Colonic mucosa (tissue), 4 donors: ENCODE results near the gene SGSH. TPM values are rescaled to one million over a fixed set of nuclear protein-coding genes. Genes with fewer than 3 reads are reported as not detected.

Source experiments
- DNase-seq: peaks from one replicate; pipeline ENCODE4 v3.0.0-alpha.2; 2020
- H3K27ac ChIP-seq: fragments of 200-600 bp; one replicate; pipeline ENCODE4 v1.8.0; 2021
- H3K27me3 ChIP-seq: fragments of 200-600 bp; one replicate; pipeline ENCODE4 v1.8.0; 2021
- H3K36me3 ChIP-seq: fragments of 200-600 bp; one replicate; pipeline ENCODE4 v1.8.0; 2021
- H3K4me1 ChIP-seq: fragments of 200-600 bp; one replicate; pipeline ENCODE4 v1.8.0; 2021; ENCODE audit warnings: mild to moderate bottlenecking
- H3K4me3 ChIP-seq: fragments of 200-600 bp; one replicate; pipeline ENCODE4 v1.8.0; 2021
- H3K9ac ChIP-seq, 2 donors: one replicate each; pipeline ENCODE4 v1.7.0; 2013; ENCODE audit warnings: control low read depth in 2 of 2, low read depth in 2 of 2, low read length in 2 of 2
- H3K9me3 ChIP-seq: fragments of 200-600 bp; one replicate; pipeline ENCODE4 v1.8.0; 2021
- intact Hi-C: fragments of 100-400 bp; cut with DNase I; formaldehyde crosslinking; loops from one replicate; pipeline ENCODE4 v1.14.1; 2022
- total RNA-seq, 2 donors: library from RNA; stranded (reverse); fragmentation: NEBNext Ultra II Directional in 1 of 2; extraction: Animal tissue kit (Norgen Biotek cat#: 25700) in 1 of 2; gene quantifications; one replicate each; pipeline ENCODE4 v1.2.1, GENCODE V29; 2021
- TF ChIP-seq, protein P1 (sequence below): fragments of 200-600 bp; IDR thresholded peaks from one replicate; pipeline ENCODE4 v1.8.0; 2022; ENCODE audit warnings: antibody characterized with exemption, mild to moderate bottlenecking
- donor health status: healthy.
- donor health status: DM: no; HTN: no; CAD: no.
- donor health status: DM: no; HTN: no; CAD: no.

Gene SGSH
- total RNA-seq, 2 donors from 2014 or later: 40.3 to 43.1 TPM

GRCh38 chr17:80219763-80220053 lies 425 bp downstream of the SGSH start:
- H3K36me3 ChIP-seq: no peaks in the 10 kb centered on the region
- H3K4me1 ChIP-seq: peaks cover 3% of the 10 kb centered on the region
- no peaks in the 10 kb centered on the region for H3K9me3 ChIP-seq
- H3K27ac ChIP-seq: peak overlapping the region; percentile 78
- TF ChIP-seq, protein P1, sequence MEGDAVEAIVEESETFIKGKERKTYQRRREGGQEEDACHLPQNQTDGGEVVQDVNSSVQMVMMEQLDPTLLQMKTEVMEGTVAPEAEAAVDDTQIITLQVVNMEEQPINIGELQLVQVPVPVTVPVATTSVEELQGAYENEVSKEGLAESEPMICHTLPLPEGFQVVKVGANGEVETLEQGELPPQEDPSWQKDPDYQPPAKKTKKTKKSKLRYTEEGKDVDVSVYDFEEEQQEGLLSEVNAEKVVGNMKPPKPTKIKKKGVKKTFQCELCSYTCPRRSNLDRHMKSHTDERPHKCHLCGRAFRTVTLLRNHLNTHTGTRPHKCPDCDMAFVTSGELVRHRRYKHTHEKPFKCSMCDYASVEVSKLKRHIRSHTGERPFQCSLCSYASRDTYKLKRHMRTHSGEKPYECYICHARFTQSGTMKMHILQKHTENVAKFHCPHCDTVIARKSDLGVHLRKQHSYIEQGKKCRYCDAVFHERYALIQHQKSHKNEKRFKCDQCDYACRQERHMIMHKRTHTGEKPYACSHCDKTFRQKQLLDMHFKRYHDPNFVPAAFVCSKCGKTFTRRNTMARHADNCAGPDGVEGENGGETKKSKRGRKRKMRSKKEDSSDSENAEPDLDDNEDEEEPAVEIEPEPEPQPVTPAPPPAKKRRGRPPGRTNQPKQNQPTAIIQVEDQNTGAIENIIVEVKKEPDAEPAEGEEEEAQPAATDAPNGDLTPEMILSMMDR: no peak
- H3K27me3 ChIP-seq: no peaks in the 10 kb centered on the region
- peak overlapping the region; percentile 93 for H3K4me3 ChIP-seq
- intact Hi-C loops: no loop called here
- H3K9ac ChIP-seq: peak overlapping the region; percentile 97 to 99
- no peak for DNase-seq

DNA sequence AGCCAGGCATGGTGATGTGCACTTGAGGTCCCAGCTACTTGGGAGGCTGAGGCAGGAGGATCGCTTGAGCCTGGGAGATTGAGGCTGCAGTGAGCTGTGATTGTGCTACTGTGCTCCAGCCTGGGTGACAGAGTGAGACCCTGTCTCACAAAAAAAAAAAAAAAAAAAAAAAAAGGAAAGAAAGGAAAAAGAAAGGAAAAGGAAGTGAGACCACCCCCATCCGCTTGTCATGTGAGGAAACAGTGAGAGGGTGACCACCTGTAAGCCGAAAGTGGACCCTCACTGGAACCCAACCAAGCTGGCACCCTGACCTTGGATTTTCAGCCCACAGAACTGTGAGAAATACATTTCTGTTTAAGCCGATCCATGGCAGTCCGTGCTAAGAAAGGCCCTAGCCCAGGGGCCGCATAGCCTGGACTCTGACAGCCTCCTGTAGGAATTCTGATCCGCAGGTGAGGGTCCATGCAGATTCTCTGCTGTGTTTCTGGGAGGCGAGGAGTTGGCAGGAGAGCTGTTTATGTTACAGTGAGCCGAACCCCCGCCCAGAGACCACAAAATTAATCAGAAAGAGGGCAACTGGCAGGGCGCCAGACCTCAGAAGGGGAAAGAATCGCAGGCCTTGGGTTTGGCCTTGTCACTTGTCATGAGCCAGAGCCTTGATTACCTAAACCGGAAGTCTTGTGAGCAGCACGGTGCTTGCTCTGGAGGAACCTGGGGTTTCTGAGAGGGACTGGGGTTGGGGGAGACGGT lies 945 bp downstream of the SGSH start:
- Histone ChIP-seq H3K9ac (peak overlapping the region; percentile 97 to 99), H3K9me3 (no peaks in the 10 kb centered on the region), H3K36me3 (no peaks in the 10 kb centered on the region), H3K4me3 (peak overlapping the region; percentile 93), H3K27me3 (no peaks in the 10 kb centered on the region), H3K4me1 (peaks cover 3% of the 10 kb centered on the region), H3K27ac (peak overlapping the region; percentile 78)
- DNase-seq: peak; percentile 81
- TF ChIP-seq, protein P1: no peak
- intact Hi-C loops: no loop called here

DNA sequence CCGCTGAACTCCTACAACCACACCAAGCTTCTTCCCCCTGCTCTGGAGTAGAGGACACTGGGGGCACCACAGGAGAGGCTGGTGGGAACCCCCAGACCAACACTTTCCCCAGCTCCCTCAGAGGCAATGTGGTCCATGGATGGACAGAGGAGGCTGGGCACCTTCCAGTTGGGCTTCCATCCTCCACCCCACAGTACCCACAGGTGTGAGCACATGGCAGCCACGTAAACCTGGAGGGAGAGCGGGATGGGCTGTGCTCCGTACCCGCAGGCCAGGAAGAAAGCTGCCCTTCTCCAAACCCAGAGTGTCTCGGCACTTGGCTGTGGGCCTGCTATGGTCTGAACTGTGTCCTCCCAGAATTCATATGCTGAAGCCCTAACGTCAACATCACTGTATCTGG lies 1.7 kb downstream of the SGSH start:
- H3K27me3 ChIP-seq: no peaks in the 10 kb centered on the region
- H3K4me3 ChIP-seq: no peak overlapping the region
- H3K36me3 ChIP-seq: no peaks in the 10 kb centered on the region
- TF ChIP-seq, protein P1: no peak
- no peak overlapping the region for H3K9ac ChIP-seq
- intact Hi-C loops: no loop called here
- no peak for DNase-seq
- H3K27ac ChIP-seq: no peak overlapping the region
- H3K9me3 ChIP-seq: no peaks in the 10 kb centered on the region
- H3K4me1 ChIP-seq: peaks cover 3% of the 10 kb centered on the region

DNA sequence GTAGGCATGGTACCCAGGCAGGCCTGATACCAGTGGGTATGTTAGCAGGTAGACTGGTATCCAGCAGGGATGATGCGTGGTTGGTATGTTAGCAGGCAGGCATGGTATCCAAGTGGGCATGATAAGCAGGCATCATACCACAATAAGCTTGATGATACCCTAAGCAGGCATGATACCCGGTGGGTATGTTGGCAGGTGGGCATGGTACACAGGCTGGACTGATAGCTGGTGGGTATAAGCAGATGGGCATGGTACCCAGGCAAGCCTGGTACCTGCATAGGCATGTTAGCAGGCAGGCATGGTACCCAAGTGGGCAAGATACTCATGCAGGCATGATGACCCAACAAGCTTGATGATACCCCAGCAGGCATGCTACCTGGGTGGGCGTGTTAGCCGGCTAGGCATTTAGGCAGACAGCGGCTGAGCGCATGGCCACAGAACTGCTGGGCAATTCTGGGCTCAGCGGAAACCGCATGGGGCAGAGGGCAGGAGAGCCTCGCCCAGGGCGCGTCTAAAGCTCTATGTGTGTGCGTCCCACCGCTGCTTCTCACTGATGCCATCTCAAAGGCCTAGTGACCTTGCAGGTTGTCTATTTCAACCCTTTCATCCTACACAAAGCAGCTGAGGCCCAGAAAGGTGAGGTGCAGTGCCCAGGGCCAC lies 2.3 kb downstream of the SGSH start:
- H3K9me3 ChIP-seq: no peaks in the 10 kb centered on the region
- no peaks in the 10 kb centered on the region for H3K27me3 ChIP-seq
- H3K36me3 ChIP-seq: no peaks in the 10 kb centered on the region
- no peak overlapping the region for H3K4me3 ChIP-seq
- TF ChIP-seq, protein P1: no peak
- no peak overlapping the region for H3K9ac ChIP-seq
- DNase-seq: no peak
- H3K4me1 ChIP-seq: peaks cover 3% of the 10 kb centered on the region
- H3K27ac ChIP-seq: no peak overlapping the region
- intact Hi-C loops: no loop called here

GRCh38 chr17:80216473-80217456 lies 3.4 kb downstream of the SGSH start:
- DNase-seq: no peak
- no peaks in the 10 kb centered on the region for H3K9me3 ChIP-seq
- H3K4me1 ChIP-seq: peaks cover 3% of the 10 kb centered on the region
- TF ChIP-seq, protein P1: no peak
- no peaks in the 10 kb centered on the region for H3K27me3 ChIP-seq
- no peak overlapping the region for H3K9ac ChIP-seq
- intact Hi-C loops: no loop called here
- no peak overlapping the region for H3K4me3 ChIP-seq
- no peak overlapping the region for H3K27ac ChIP-seq
- no peaks in the 10 kb centered on the region for H3K36me3 ChIP-seq
